ENCODE measurements around the gene KYNU. TPM values are rescaled to one million over a fixed set of nuclear protein-coding genes. Genes with fewer than 3 reads are reported as not detected.

Gene KYNU
- total and polyA plus RNA-seq, 2 of the 13 experiments (the other 11 are each of a cell fraction or from before 2014, with no cell fraction given) = 21.9 to 68.6 TPM

GRCh38 chr2:142877216-142877838 is at the start of gene KYNU (continued):
- TF ChIP-seq THRA (CRISPR knock-in tag; IDR thresholded peaks at IDR 0.05; ENCODE audit: borderline replicate concordance) (peak; percentile 58), ZNF614 (CRISPR knock-in tag; IDR thresholded peaks at IDR 0.05; ENCODE audit: borderline replicate concordance) (0 out of 2 replicates have a peak, but pooled peaks have one; percentile 30), ASH2L (IDR thresholded peaks at IDR 0.05; ENCODE audit: insufficient read length, low read depth, low read length) (peak; percentile 30), EP300 (IDR thresholded peaks at IDR 0.05; ENCODE audit: low read depth in 2 of 2, low read length in 2 of 2) (peak in 1 of 2 experiments; percentile 76; a peak in 2 of 4 replicates), EP300 (CRISPR knock-in tag; IDR thresholded peaks at IDR 0.05; ENCODE audit: borderline replicate concordance) (no peak), CENPX (CRISPR knock-in tag; IDR thresholded peaks at IDR 0.05) (no peak), ISL2 (CRISPR knock-in tag; IDR thresholded peaks at IDR 0.05) (peak; percentile 66; the same call in 1 of the 2 replicates), ZNF264 (CRISPR knock-in tag; IDR thresholded peaks at IDR 0.05) (peak; percentile 79), ATF2 (CRISPR knock-in tag; IDR thresholded peaks at IDR 0.05) (0 out of 2 replicates have a peak, but pooled peaks have one; percentile 36), MIXL1 (CRISPR knock-in tag; IDR thresholded peaks at IDR 0.05) (peak; percentile 74), CREB1 (IDR thresholded peaks at IDR 0.05) (no peak), CREB1 (CRISPR knock-in tag; IDR thresholded peaks at IDR 0.05) (peak; percentile 79), ARID5B (CRISPR knock-in tag; IDR thresholded peaks at IDR 0.05) (peak; percentile 91), FOXJ3 (CRISPR knock-in tag; IDR thresholded peaks at IDR 0.05; ENCODE audit: borderline replicate concordance) (peak; percentile 90; the same call in 1 of the 2 replicates), CREM (IDR thresholded peaks at IDR 0.05) (peak; percentile 54; the same call in 1 of the 2 replicates), CREM (CRISPR knock-in tag; IDR thresholded peaks at IDR 0.05) (no peak), ZFP1 (CRISPR knock-in tag; IDR thresholded peaks at IDR 0.05) (0 out of 2 replicates have a peak, but pooled peaks have one; percentile 53), NFIC (IDR thresholded peaks at IDR 0.05; ENCODE audit: low read length) (peak; percentile 70; the same call in 1 of the 2 replicates)
- TF ChIP-seq, protein P1, sequence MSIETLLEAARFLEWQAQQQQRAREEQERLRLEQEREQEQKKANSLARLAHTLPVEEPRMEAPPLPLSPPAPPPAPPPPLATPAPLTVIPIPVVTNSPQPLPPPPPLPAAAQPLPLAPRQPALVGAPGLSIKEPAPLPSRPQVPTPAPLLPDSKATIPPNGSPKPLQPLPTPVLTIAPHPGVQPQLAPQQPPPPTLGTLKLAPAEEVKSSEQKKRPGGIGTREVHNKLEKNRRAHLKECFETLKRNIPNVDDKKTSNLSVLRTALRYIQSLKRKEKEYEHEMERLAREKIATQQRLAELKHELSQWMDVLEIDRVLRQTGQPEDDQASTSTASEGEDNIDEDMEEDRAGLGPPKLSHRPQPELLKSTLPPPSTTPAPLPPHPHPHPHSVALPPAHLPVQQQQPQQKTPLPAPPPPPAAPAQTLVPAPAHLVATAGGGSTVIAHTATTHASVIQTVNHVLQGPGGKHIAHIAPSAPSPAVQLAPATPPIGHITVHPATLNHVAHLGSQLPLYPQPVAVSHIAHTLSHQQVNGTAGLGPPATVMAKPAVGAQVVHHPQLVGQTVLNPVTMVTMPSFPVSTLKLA (IDR thresholded peaks at IDR 0.05) = 0 out of 2 replicates have a peak, but pooled peaks have one; percentile 25
- TF ChIP-seq, protein P2, sequence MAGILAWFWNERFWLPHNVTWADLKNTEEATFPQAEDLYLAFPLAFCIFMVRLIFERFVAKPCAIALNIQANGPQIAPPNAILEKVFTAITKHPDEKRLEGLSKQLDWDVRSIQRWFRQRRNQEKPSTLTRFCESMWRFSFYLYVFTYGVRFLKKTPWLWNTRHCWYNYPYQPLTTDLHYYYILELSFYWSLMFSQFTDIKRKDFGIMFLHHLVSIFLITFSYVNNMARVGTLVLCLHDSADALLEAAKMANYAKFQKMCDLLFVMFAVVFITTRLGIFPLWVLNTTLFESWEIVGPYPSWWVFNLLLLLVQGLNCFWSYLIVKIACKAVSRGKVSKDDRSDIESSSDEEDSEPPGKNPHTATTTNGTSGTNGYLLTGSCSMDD (CRISPR knock-in tag; IDR thresholded peaks at IDR 0.05) = no peak

Measured in HepG2 (cell line).